Pancreas (tissue), 10 donors: Measurements from ENCODE around the gene BCL6. TPM values are rescaled to one million over a fixed set of nuclear protein-coding genes. Genes with fewer than 3 reads are reported as not detected.
"Not testable (repeated sequence)": the region's sequence is repeated elsewhere in the genome, so short reads cannot be mapped to it uniquely, and the experiment has no call there.

Source experiments
- ATAC-seq, 4 donors: fragments of 200-7000 bp; cut with Tn5 transposase; one replicate each; pipeline versions ENCODE4 v1.8.0 to v1.9.1; 2020; ENCODE audit warnings: mild to moderate bottlenecking in 4 of 4, moderate library complexity in 4 of 4
- DNase-seq, 6 donors: peaks; one replicate each; pipeline ENCODE4 v3.0.0-alpha.2; 2020
- FAIRE-seq: peaks from 2 replicates; lab custom pipeline; 2012; peaks lifted over from hg19 to GRCh38; lab: Jason Lieb, UNC
- H3K27ac ChIP-seq, 4 donors: fragments of 200-600 bp; sonication (generic); 1 replicate in 3 of 4; 2 replicates in 1 of 4; pipeline versions ENCODE4 v1.5.0 to v1.8.0; 2020
- H3K27me3 ChIP-seq, 4 donors: fragments of 200-600 bp; one replicate each; pipeline ENCODE4 v1.8.0; 2021
- H3K36me3 ChIP-seq, 3 donors: fragments of 200-600 bp; sonication (generic) in 1 of 3; one replicate each; pipeline versions ENCODE4 v1.5.0 to v1.8.0; 2020 to 2021
- H3K4me1 ChIP-seq, 3 donors: fragments of 200-600 bp; one replicate each; pipeline ENCODE4 v1.8.0; 2021
- H3K4me3 ChIP-seq, 4 donors: fragments of 200-600 bp; sonication (generic) in 2 of 4; one replicate each; pipeline versions ENCODE4 v1.5.0 to v1.8.0; 2020 to 2021
- H3K9me3 ChIP-seq, 4 donors: fragments of 200-600 bp; one replicate each; pipeline ENCODE4 v1.8.0; 2021
- WGBS, 2 donors: extraction: QIAGEN DNeasy Blood & Tissue Kit; methylation state at CpG; one replicate each; pipeline ENCODE4 v1.1.7; 2013; 5-methylcytosine and 5-hydroxymethylcytosine counted together
- intact Hi-C, 3 donors: fragments of 100-400 bp; cut with DNase I; formaldehyde crosslinking; loops; one replicate each; pipeline versions ENCODE4 v1.11.1 to v1.14.2; 2022
- polyA plus RNA-seq, 2 donors: library from polyadenylated mRNA; stranded (reverse); fragments of 200-250 nt; gene quantifications; one replicate each; pipeline ENCODE4 v1.2.3, GENCODE V29; 2013
- total RNA-seq, 6 donors: library from RNA; stranded (reverse); fragmentation: NEBNext Ultra II Directional in 4 of 6; extraction: Animal tissue kit (Norgen Biotek cat#: 25700) in 4 of 6; gene quantifications; one replicate each; pipeline versions ENCODE4 v1.2.1 to v1.2.4, GENCODE V29; 2021 to 2023
- TF ChIP-seq, protein P1 (sequence below), 4 donors: fragments of 200-600 bp; sonication (generic) in 3 of 4; IDR thresholded peaks; one replicate each; pipeline versions ENCODE4 v1.5.0 to v1.8.0; 2021; ENCODE audit warnings: antibody characterized with exemption in 4 of 4
- donor health status: healthy with polysubstance abuse.
- donor health status: DM: no; HTN: no; CAD: no; lungs with moderate emphysema.
- donor health status: DM: no; HTN: no; CAD: no.
- donor health status: control.
- donor health status: control.
- donor health status: Bipolar disorder and iron deficiency.
- donor health status: DM: yes; HTN: yes; CAD: no.
- donor health status: DM: no; HTN: no; CAD: no.
- donor health status: DM: no; HTN: no; CAD: no.
- donor health status: DM: yes; HTN: yes; CAD: no.

The BCL6 gene
- total and polyA plus RNA-seq, 8 donors: 19.0 to 48.1 (median 30.5) TPM

GRCh38 chr3:187689984-187690383 is 55.3 kb downstream of the BCL6 start:
- TF ChIP-seq, protein P1, sequence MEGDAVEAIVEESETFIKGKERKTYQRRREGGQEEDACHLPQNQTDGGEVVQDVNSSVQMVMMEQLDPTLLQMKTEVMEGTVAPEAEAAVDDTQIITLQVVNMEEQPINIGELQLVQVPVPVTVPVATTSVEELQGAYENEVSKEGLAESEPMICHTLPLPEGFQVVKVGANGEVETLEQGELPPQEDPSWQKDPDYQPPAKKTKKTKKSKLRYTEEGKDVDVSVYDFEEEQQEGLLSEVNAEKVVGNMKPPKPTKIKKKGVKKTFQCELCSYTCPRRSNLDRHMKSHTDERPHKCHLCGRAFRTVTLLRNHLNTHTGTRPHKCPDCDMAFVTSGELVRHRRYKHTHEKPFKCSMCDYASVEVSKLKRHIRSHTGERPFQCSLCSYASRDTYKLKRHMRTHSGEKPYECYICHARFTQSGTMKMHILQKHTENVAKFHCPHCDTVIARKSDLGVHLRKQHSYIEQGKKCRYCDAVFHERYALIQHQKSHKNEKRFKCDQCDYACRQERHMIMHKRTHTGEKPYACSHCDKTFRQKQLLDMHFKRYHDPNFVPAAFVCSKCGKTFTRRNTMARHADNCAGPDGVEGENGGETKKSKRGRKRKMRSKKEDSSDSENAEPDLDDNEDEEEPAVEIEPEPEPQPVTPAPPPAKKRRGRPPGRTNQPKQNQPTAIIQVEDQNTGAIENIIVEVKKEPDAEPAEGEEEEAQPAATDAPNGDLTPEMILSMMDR (IDR thresholded peaks at IDR 0.05): no peak
- Histone ChIP-seq H3K36me3 (no peaks in the 10 kb centered on the region), H3K4me1 (no peaks in the 10 kb centered on the region), H3K9me3 (no peaks in the 10 kb centered on the region), H3K27me3 (peaks cover 0 to 2% (median 0%) of the 10 kb centered on the region in 4 donors), H3K27ac (no peak overlapping the region), H3K4me3 (no peak overlapping the region)
- no peak for ATAC-seq
- no peak for DNase-seq
- intact Hi-C loops: loop anchor here in 1 of 3 donors (10.0 kb wide), 1 partner anchor 465 kb away; no protein-coding TSS in a partner anchor
- 50 to 65% methylated on average over 4 of the region's 4 CpGs for WGBS, 2 donors
- no peak for FAIRE-seq

DNA sequence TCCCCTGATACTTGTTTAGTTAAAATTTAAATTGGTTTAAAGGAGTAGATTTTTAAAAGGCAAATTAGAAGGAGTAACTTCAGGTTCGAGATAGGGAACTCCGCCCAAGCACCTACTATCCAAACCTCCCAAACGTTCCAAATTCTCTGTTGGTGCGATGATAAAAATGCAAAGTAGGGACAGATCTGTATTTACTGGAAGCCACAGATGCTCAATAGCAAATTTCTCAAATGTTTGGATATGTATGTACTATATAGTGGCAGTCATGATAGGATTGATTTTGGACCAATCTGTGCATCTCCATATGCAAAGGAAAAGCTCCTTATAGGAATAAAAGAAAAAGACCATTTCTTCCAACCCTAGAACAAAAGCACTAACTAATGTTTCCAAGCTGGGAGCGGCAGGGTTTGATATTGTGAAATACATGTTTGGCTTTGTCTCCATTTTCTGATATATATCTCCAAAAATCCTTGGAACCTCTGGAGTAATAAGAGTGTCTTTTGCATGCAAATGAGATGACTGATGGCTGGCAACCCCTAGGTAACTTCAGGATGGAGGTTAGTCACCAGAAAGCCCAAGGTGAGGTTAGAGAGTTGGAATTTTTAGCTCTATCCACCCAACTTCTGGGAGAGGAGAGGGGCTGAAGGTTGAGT is 58.5 kb downstream of the BCL6 start:
- Histone ChIP-seq H3K4me3 (no peak overlapping the region), H3K27me3 (peaks cover 0 to 3% (median 0%) of the 10 kb centered on the region in 4 donors), H3K4me1 (no peaks in the 10 kb centered on the region), H3K36me3 (no peaks in the 10 kb centered on the region), H3K9me3 (no peaks in the 10 kb centered on the region), H3K27ac (no peak overlapping the region)
- 82 to 92% methylated on average over 5 of the region's 5 CpGs for WGBS, 2 donors
- DNase-seq (no peak), FAIRE-seq (no peak), ATAC-seq (no peak)
- intact Hi-C loops: loop anchor here in 1 of 3 donors (10.0 kb wide), 1 partner anchor 462 kb away; no protein-coding TSS in a partner anchor
- TF ChIP-seq, protein P1 (IDR thresholded peaks at IDR 0.05): no peak

DNA sequence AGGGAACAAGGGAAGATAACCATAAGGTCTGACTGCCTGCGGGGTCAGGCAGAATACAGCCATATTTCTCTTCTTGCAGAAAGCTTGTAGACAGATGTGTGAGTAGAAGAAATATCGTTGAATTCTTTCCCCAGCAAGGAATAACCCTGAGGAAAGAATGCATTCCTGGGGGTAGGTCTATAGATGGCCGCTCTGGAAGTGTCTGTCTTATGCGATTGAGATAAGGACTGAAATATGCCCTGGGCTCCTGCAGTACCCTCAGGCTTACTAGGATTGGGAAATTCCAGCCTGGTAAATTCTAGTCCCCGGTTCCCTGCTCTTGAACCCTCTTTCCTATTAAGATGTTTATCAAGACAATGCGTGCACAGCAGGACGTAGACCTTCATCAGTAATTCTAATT is 59.3 kb downstream of the BCL6 start:
- DNase-seq (no peak), FAIRE-seq (no peak), ATAC-seq (no peak)
- Histone ChIP-seq H3K4me3 (no peak overlapping the region), H3K4me1 (no peaks in the 10 kb centered on the region), H3K9me3 (no peaks in the 10 kb centered on the region), H3K27me3 (peaks cover 0 to 3% (median 0%) of the 10 kb centered on the region in 4 donors), H3K36me3 (no peaks in the 10 kb centered on the region), H3K27ac (no peak overlapping the region)
- TF ChIP-seq, protein P1 (IDR thresholded peaks at IDR 0.05): no peak
- intact Hi-C loops: loop anchor here in 1 of 3 donors (10.0 kb wide), 1 partner anchor 461 kb away; no protein-coding TSS in a partner anchor
- 83 to 91% methylated on average over 7 of the region's 7 CpGs for WGBS, 2 donors

GRCh38 chr3:187684880-187685279 is 60.4 kb downstream of the BCL6 start:
- 46 to 72% methylated on average over 2 of the region's 2 CpGs for WGBS, 2 donors
- FAIRE-seq: no peak
- intact Hi-C loops: loop anchor here in 2 of 3 donors (5.0 to 10.0 kb wide), 2 partner anchors 368 to 460 kb away; no protein-coding TSS in a partner anchor
- Histone ChIP-seq H3K36me3 (no peaks in the 10 kb centered on the region), H3K4me3 (no peak overlapping the region), H3K27me3 (peaks cover 0 to 7% (median 0%) of the 10 kb centered on the region in 4 donors), H3K4me1 (no peaks in the 10 kb centered on the region), H3K27ac (no peak overlapping the region), H3K9me3 (no peaks in the 10 kb centered on the region)
- no peak for ATAC-seq
- TF ChIP-seq, protein P1 (IDR thresholded peaks at IDR 0.05): no peak
- DNase-seq: no peak

GRCh38 chr3:187684444-187684843 is 60.8 kb downstream of the BCL6 start:
- Histone ChIP-seq H3K27me3 (peaks cover 0 to 7% (median 0%) of the 10 kb centered on the region in 4 donors), H3K4me3 (no peak overlapping the region), H3K36me3 (no peaks in the 10 kb centered on the region), H3K9me3 (no peaks in the 10 kb centered on the region), H3K27ac (no peak overlapping the region), H3K4me1 (no peaks in the 10 kb centered on the region)
- ATAC-seq (no peak), FAIRE-seq (no peak), DNase-seq (no peak)
- TF ChIP-seq, protein P1 (IDR thresholded peaks at IDR 0.05): no peak
- 74 to 83% methylated on average over 1 of the region's 1 CpG for WGBS, 2 donors
- intact Hi-C loops: loop anchor here in 2 of 3 donors (5.0 to 10.0 kb wide), 2 partner anchors 367 to 460 kb away; no protein-coding TSS in a partner anchor

- WGBS, 2 donors: 58 to 71% methylated on average over 11 of the region's 11 CpGs
- H3K36me3 ChIP-seq, FAIRE-seq, H3K27ac ChIP-seq, H3K9me3 ChIP-seq, ATAC-seq, H3K4me3 ChIP-seq, DNase-seq, H3K4me1 ChIP-seq, H3K27me3 ChIP-seq: not testable (repeated sequence)
- intact Hi-C loops: loop anchor here in 2 of 3 donors (5.0 to 10.0 kb wide), 2 partner anchors 364 to 457 kb away; no protein-coding TSS in a partner anchor
These were observed 63.5 kb downstream of the BCL6 start for GRCh38 chr3:187681756-187682155.
